Measurements from ENCODE around the gene CCDC187.

The CCDC187 gene

GRCh38 chr9:136265561-136266355 lies 38.1 kb downstream of the CCDC187 start:
- H3K27ac ChIP-seq, result no peak overlapping the region
- TF ChIP-seq CTCF (conservative IDR thresholded peaks at IDR 0.05; ENCODE audit: low read depth, low read length), result no peak
- no peak overlapping the region for H3K4me3 ChIP-seq (IDR thresholded peaks at IDR 0.05; ENCODE audit: insufficient read depth, low read depth, low read length)
- no peaks in the 10 kb centered on the region for H4K20me1 ChIP-seq (ENCODE audit: insufficient read depth)
- no peak overlapping the region for H3K4me2 ChIP-seq
- H2AFZ ChIP-seq (ENCODE audit: low read depth), result no peak overlapping the region
- H3K27me3 ChIP-seq (ENCODE audit: insufficient read depth, low read depth), result peaks cover 94% of the 10 kb centered on the region
- no peaks in the 10 kb centered on the region for H3K36me3 ChIP-seq (ENCODE audit: insufficient read depth)
- peaks cover 11% of the 10 kb centered on the region for H3K4me1 ChIP-seq (ENCODE audit: low read depth, poor library complexity, severe bottlenecking)
- no peaks in the 10 kb centered on the region for H3K79me2 ChIP-seq (ENCODE audit: insufficient read depth, low read depth)
- H3K9ac ChIP-seq, result no peak overlapping the region

DNA sequence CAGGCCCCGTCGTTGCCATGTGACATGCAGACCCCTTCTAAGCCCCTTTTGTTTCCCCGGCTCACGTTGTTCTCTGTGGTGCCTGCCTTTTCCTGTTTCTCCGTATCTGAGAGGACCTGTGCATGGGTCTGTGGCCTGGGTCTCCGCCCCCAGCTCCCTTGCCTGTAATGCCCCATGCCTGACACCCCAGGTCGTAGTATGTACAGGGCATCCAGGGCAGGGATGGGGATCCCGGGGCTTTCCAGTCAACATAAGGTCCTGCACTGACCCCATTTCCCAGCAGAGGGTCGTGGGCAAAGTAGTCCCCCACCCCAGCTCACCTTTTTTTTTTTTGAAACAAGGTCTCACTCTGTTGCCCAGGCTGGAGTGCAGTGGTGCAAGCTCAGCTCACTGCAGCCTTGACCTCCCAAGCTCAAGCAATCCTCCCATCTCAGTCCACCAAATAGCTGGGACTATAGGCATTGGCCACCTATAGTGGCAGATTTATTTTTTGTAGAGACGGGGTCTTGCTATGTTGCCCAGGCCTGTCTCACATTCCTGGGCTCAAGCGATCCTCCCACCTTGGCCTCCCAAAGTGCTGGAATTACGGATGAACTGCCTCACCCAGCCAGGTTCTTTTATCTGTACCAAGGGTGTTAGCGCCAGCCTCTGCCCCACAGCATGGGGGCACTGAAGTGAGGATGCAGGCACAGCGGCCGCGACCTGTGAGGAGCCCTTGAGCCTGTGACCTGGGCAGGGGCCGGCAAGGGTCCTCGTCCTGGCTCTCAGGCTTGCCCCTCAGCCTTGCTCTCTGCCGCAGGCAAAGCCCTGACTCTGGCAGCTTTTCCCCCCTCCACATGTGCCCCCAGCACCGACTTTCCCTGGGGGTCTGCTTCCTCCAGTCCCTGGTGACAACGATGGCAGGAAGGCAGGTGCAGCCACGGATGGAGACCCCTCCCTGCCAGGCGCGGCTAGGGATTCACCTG lies 39.2 kb downstream of the CCDC187 start:
- Histone ChIP-seq H3K4me2 (no peak overlapping the region), H3K79me2 (ENCODE audit: insufficient read depth, low read depth) (no peaks in the 10 kb centered on the region), H3K9ac (no peak overlapping the region), H3K4me1 (ENCODE audit: low read depth, poor library complexity, severe bottlenecking) (peaks cover 11% of the 10 kb centered on the region), H3K27me3 (ENCODE audit: insufficient read depth, low read depth) (peaks cover 92% of the 10 kb centered on the region), H2AFZ (ENCODE audit: low read depth) (no peak overlapping the region), H3K27ac (no peak overlapping the region), H3K36me3 (ENCODE audit: insufficient read depth) (no peaks in the 10 kb centered on the region), H3K4me3 (IDR thresholded peaks at IDR 0.05; ENCODE audit: insufficient read depth, low read depth, low read length) (no peak overlapping the region), H4K20me1 (ENCODE audit: insufficient read depth) (no peaks in the 10 kb centered on the region)
- no peak for TF ChIP-seq CTCF (conservative IDR thresholded peaks at IDR 0.05; ENCODE audit: low read depth, low read length)

- no peak overlapping the region for H3K9ac ChIP-seq
- H3K27ac ChIP-seq, result no peak overlapping the region
- H3K4me3 ChIP-seq (IDR thresholded peaks at IDR 0.05; ENCODE audit: insufficient read depth, low read depth, low read length), result no peak overlapping the region
- H3K36me3 ChIP-seq (ENCODE audit: insufficient read depth), result no peaks in the 10 kb centered on the region
- H3K4me2 ChIP-seq, result no peak overlapping the region
- H2AFZ ChIP-seq (ENCODE audit: low read depth), result no peak overlapping the region
- no peaks in the 10 kb centered on the region for H3K79me2 ChIP-seq (ENCODE audit: insufficient read depth, low read depth)
- H4K20me1 ChIP-seq (ENCODE audit: insufficient read depth), result no peaks in the 10 kb centered on the region
- TF ChIP-seq CTCF (conservative IDR thresholded peaks at IDR 0.05; ENCODE audit: low read depth, low read length), result no peak
- peaks cover 92% of the 10 kb centered on the region for H3K27me3 ChIP-seq (ENCODE audit: insufficient read depth, low read depth)
- peaks cover 11% of the 10 kb centered on the region for H3K4me1 ChIP-seq (ENCODE audit: low read depth, poor library complexity, severe bottlenecking)
These were observed 39.9 kb downstream of the CCDC187 start for GRCh38 chr9:136264031-136264430.

DNA sequence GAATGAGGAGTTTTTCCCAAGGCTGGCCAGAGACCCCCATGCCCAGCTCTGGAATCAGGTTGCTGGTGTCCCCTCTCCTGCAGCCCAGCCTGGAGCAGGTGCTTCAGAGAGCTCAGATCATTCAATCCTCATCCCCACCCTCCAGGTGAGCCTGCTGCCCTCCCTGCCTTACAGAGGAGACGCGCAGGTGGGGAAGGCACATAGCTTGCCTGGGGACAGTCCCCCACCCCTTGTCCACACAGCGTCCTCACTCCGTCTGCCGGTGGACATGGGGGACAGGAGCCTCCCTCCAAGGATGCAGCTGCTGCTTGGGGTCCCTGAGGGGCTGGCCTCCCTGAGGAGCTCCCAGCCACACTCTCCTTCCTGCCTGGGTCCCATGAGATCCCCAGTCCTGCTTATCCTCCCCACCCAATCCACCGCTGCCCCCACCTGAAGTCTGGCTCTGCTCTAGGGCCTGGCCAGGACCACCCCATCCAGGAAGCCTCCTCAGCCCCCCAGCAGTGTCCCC lies 41.2 kb downstream of the CCDC187 start:
- no peaks in the 10 kb centered on the region for H4K20me1 ChIP-seq (ENCODE audit: insufficient read depth)
- H3K27me3 ChIP-seq (ENCODE audit: insufficient read depth, low read depth), result peaks cover 92% of the 10 kb centered on the region
- H3K4me3 ChIP-seq (IDR thresholded peaks at IDR 0.05; ENCODE audit: insufficient read depth, low read depth, low read length), result no peak overlapping the region
- no peak overlapping the region for H3K4me2 ChIP-seq
- H2AFZ ChIP-seq (ENCODE audit: low read depth), result no peak overlapping the region
- peaks cover 10% of the 10 kb centered on the region for H3K4me1 ChIP-seq (ENCODE audit: low read depth, poor library complexity, severe bottlenecking)
- TF ChIP-seq CTCF (conservative IDR thresholded peaks at IDR 0.05; ENCODE audit: low read depth, low read length), result no peak
- no peaks in the 10 kb centered on the region for H3K36me3 ChIP-seq (ENCODE audit: insufficient read depth)
- H3K9ac ChIP-seq, result no peak overlapping the region
- H3K79me2 ChIP-seq (ENCODE audit: insufficient read depth, low read depth), result no peaks in the 10 kb centered on the region
- H3K27ac ChIP-seq, result no peak overlapping the region
